HCEC 1CT (cell line): ENCODE measurements around the gene COX5B.
A peak's percentile ranks its signal among the peaks of the same experiment; 100 is the strongest.
"Not testable (repeated sequence)": the region's sequence is repeated elsewhere in the genome, so short reads cannot be mapped to it uniquely, and the experiment has no call there.

ENCODE experiments used
- DNase-seq: peaks from one replicate; pipeline ENCODE4 v3.0.0-alpha.2; 2017

The COX5B gene, protein sequence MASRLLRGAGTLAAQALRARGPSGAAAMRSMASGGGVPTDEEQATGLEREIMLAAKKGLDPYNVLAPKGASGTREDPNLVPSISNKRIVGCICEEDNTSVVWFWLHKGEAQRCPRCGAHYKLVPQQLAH

DNA sequence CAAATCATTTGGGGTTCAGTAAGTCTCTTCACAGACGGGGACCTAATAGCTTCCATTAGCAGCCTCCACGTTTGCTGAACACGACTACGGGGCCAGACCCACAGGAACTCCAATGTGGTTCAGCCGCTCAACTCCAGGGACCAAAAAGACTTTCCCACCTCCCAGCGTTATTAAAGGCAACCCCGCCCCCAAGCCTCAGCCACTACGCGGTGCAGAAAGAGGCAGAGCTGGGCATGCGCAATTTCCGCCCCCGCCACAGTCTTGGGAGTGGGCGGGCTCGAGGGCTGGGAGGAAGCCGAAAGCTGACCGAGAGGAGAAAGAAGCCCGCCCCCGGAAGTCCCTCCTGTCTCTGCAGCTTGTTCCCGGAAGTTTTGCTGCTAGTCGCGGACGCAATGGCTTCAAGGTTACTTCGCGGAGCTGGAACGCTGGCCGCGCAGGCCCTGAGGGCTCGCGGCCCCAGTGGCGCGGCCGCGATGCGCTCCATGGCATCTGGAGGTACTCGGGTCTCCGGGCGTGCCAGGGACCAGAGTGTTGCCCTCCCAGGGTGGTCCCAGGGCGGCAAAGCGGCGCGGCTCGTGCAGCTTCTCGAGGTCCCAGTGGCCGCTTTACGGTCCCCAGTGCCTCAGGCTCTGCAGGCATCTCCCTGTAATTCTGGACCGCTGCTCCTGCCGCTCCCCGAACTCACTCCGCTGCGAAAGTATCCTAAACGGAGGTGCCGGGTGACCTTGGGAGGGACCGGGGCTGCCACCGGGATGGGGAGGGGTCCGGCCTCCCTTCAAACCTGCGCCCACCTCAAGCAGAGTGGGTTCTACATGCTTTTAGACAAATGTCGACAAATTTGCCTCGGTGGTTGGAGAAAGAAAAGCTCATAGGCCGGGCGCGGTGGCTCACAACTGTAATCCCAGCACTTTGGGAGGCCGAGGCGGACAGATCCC lies at the start of gene COX5B:
TSS of gene COX5B (plus strand) at position 368 of the 935 bp plus-strand sequence. CDS start at position 393, 25 bp downstream.
- DNase-seq = peak; percentile 95

- not testable (repeated sequence) for DNase-seq
Measured at GRCh38 chr2:97596180-97596579, 49.7 kb upstream of the COX5B start.

- not testable (repeated sequence) for DNase-seq
Measured at GRCh38 chr2:97601537-97601936, 44.3 kb upstream of the COX5B start.

DNA sequence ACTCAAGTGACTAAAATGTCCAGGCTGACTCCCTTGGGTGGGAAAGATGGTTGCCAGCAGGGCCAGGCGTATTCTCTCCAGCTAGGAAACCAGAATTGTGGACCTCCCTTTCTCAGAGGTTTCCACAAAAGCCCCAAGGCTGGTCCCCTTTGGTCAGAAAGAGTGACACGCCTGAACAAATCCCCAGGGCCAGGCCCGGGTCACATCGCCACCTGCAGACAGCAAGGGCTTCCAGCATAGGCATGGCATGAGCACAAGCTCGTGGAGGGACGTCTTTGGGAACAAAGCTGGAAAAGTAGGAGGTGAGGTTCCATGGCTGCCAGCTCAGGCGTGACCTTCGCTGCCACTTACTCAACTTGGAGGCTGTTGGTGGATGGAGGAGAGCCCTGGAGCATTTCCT lies 40.8 kb upstream of the COX5B start:
- DNase-seq = not testable (repeated sequence)

DNA sequence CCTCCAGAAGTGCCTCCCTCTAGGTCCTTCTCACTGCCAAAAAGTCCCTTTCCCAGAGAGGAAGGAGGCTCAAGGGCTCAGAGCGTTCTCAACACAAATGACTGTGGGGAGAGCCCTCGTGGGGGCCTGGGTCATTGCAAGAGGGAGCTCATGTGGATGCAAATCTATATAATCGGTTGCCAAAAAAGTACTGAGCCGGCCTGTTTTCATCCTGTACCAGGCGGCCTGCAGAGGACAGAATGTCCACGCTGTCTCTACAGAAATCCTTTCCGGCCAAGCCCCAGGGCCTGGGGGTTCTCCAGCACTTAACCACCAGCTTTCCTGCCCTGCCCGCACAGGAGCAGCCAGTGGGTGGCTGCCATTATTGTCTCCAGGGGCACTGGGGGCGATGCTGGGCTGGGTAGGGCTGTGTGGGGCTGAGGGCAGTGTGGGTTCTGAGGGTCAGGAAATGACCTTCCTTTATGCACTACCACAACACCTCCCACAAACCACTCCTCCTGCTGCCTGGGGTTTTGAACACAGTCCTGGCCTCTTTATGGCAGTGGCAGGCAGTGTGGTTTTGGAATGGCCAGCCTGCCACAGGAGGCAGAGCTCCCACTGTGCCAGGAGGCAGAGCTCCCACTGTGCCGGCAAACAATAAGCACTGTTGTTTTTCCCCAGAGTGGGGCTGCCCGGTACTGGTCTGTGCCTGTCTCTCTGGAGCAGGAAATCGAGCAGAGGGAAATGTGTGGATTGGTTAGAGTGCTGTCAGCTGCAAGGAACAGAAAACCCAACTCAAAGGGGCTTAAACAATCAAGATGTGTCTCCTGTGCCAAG lies 40.1 kb upstream of the COX5B start:
- DNase-seq = not testable (repeated sequence)

- not testable (repeated sequence) for DNase-seq
Measured at GRCh38 chr2:97608745-97609144, 37.1 kb upstream of the COX5B start.

GRCh38 chr2:97611895-97612294 lies 34.0 kb upstream of the COX5B start:
- DNase-seq = not testable (repeated sequence)

- DNase-seq = not testable (repeated sequence)
Measured at GRCh38 chr2:97615746-97616145, 30.1 kb upstream of the COX5B start.

DNA sequence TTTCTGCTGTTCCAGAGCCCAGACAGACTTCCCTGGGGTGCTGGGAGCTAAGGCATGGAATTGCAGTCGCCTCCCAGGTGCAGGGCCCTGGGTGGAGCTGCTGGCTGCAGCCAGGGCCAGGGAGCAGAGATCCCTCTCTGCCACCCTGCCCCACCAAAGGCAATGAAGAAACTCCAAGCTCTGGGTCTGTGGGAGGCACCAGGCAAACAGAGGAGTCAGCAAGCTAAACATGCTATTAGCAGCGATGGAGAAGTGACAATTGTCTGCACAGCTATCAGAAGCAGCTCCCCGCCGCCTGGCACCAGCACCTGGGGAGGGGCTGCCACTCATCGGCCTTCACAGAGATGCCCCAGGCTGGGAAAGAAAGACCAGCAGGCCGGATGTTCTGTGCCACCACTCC lies 28.0 kb upstream of the COX5B start:
- DNase-seq = no peak

- peak; percentile 36 for DNase-seq
Measured at GRCh38 chr2:97618939-97619827, 26.7 kb upstream of the COX5B start.

- DNase-seq = not testable (repeated sequence)
Measured at GRCh38 chr2:97620492-97620891, 25.4 kb upstream of the COX5B start.

DNA sequence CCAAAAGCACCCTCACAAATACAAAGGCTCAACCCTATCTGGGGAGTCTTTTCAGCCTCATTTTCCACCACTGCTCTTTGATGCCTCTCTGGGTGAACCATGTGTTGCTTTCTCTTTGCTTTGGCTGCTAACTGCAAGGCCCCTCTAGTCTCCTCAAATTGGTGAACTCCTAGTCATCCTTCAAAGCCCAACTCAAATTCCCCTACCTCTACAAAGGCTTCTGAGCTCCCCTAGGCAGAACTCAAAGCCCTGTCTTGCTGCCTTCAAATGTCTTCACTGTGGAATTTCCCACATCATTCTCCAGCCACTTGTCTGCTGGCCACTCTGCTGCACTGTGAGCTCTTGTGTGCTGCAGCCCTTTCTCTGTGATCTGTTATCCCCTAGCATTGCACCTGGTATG lies 22.9 kb upstream of the COX5B start:
- not testable (repeated sequence) for DNase-seq

DNA sequence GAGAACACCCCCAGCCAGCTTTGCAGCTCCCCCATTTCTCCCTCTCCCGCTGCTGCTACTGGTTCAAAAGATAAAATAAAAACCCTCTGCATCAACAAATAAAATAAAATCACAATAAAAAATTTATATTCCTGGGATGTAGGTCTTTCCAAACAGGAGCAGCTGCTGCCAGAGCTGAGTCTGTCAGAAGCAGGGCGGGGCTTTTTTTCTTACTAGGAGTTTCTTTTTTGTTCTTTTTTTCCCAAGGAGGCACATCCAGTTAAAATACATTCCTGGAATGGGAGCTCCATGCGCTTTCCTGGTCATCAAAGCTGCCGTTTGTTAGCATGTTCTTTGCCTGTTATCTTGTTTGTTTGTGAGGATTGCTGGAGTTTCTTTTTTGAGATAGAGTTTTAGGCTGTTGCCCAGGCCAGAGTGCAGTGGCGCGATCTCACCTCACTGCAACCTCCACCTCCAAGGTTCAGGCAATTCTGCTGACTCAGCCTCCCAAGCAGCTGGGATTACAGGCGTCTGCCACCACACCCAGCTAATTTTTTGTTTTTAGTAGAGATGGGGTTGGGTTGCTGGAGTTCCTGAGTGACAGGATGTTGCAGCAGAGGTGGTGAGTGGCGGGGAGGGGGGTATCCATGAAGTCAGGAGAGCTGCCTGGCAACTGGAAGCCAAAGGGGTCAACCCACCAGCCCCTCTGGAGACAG lies 20.4 kb upstream of the COX5B start:
- not testable (repeated sequence) for DNase-seq

- DNase-seq = not testable (repeated sequence)
Measured at GRCh38 chr2:97626049-97626430, 19.8 kb upstream of the COX5B start.

DNA sequence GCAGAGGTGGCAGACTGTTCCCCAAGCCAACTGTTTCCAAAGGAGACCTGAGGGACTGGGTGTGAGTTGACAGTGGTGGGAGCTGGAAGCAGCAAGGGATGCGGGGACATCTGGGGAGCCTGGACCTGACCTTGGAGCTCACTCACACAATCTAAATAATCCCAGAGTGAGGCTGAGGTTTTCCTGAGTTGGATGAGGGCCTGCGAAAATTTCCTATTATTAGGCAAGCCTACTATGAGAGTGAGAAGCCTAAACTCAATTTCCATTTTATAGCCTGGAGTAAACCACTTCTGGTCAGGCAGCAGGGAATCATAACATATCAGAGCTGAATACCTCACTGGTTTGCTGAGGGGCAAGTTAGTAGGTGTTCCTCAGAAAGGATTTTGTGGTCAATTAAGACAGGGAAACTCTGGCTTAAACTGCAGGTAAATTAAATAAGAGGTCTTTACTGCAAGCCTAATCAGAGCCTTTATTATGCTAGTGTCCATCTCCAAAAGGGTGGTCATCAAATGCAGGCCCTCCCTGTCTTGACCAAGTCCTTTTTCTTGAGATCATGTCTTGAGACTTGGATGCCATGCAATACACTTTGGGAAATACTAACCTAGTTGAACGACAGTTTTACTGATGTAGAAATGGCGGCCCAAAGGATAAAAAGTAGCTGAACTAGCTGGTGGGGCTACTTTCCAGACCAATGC lies 1.7 kb upstream of the COX5B start:
- no peak for DNase-seq

GRCh38 chr2:97645112-97645694 lies 659 bp upstream of the COX5B start:
- no peak for DNase-seq

- no peak for DNase-seq
Measured at GRCh38 chr2:97646977-97647376, 1.1 kb downstream of the COX5B start.

- DNase-seq = no peak
Measured at GRCh38 chr2:97651114-97651513, 5.3 kb downstream of the COX5B start.

GRCh38 chr2:97653473-97653872 lies 7.6 kb downstream of the COX5B start:
- DNase-seq = no peak

DNA sequence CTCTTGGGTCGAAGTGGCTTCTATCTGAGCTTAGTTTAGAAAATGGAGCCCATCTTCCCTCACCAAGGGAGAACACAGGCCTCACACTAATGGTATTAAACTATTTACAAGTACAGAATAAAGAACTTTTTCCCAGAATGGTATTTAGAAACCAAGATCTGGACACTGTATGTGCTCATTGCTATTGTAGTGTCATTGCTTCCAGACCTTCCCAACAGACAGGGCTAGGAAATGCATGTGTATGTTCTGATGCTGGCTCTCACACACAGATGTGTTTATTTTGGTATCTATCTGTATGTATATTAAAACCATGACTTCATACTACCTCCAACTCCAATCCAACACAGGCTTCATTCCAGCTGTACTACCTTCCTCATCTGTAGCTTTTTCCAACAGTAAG lies 8.0 kb downstream of the COX5B start:
- DNase-seq = no peak

DNA sequence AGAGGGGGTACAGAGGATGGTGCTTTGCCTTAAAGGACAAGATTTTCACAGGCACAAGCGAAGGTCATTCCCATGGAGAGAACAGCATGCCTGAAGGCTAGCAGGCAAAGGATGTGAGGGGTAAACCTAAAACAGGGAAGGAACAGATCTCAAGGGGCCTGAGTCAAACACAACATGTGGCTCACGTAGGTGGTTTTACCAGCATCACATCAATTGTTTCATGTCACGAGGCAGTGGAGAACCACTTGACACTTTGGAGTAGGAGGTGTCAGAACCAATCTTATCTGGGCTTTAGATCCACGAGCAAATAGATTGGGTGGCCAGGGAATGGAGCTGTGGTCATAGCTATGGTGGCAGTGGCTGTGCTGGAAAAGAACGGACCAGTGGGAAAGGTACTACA lies 8.4 kb downstream of the COX5B start:
- DNase-seq = no peak
